Left lung (tissue), 10 donors: ENCODE data around the gene NOC4L. TPM values are rescaled to one million over a fixed set of nuclear protein-coding genes. Genes with fewer than 3 reads are reported as not detected.
"Not testable (repeated sequence)": the region's sequence is repeated elsewhere in the genome, so short reads cannot be mapped to it uniquely, and the experiment has no call there.

ENCODE experiments used
- ATAC-seq: fragments of 200-7000 bp; cut with Tn5 transposase; one replicate; pipeline ENCODE4 v1.9.1; 2020; ENCODE audit warnings: moderate library complexity
- DNase-seq, 4 donors: peaks; one replicate each; pipeline ENCODE4 v3.0.0-alpha.2; 2013 to 2020
- H3K27ac ChIP-seq, 2 donors: fragments of 200-600 bp; sonication (generic) in 1 of 2; one replicate each; pipeline versions ENCODE4 v1.5.0 to v1.8.0; 2020 to 2021
- H3K27me3 ChIP-seq, 2 donors: fragments of 200-600 bp; sonication (generic) in 1 of 2; one replicate each; pipeline versions ENCODE4 v1.5.0 to v1.8.0; 2020 to 2021
- H3K36me3 ChIP-seq, 2 donors: fragments of 200-600 bp; sonication (generic) in 1 of 2; one replicate each; pipeline versions ENCODE4 v1.5.0 to v1.8.0; 2020 to 2021
- H3K4me1 ChIP-seq, 2 donors: fragments of 200-600 bp; one replicate each; pipeline ENCODE4 v1.8.0; 2021
- H3K4me3 ChIP-seq, 2 donors: fragments of 200-600 bp; sonication (generic) in 1 of 2; one replicate each; pipeline versions ENCODE4 v1.5.0 to v1.8.0; 2020 to 2021; ENCODE audit warnings: mild to moderate bottlenecking in 1 of 2
- H3K9me3 ChIP-seq, 2 donors: fragments of 200-600 bp; sonication (generic) in 1 of 2; one replicate each; pipeline versions ENCODE4 v1.5.0 to v1.8.0; 2020 to 2021
- CTCF ChIP-seq, 2 donors: fragments of 200-600 bp; sonication (generic) in 1 of 2; IDR thresholded peaks; one replicate each; pipeline versions ENCODE4 v1.5.0 to v1.8.0; 2021; ENCODE audit warnings: antibody characterized with exemption in 2 of 2
- intact Hi-C, 2 donors: fragments of 100-400 bp; cut with DNase I; formaldehyde crosslinking; loops; one replicate each; pipeline versions ENCODE4 v1.11.2 to v1.14.2; 2022
- polyA plus RNA-seq, 6 donors: library from polyadenylated mRNA; unstranded; fragments of 120-200 nt; gene quantifications; one replicate each; pipeline ENCODE4 v1.2.1, GENCODE V29; 2013; ENCODE audit not compliant: insufficient read length in 6 of 6
- total RNA-seq, 2 donors: library from RNA; stranded (reverse); fragmentation: NEBNext Ultra II Directional; extraction: Animal tissue kit (Norgen Biotek cat#: 25700); gene quantifications; one replicate each; pipeline ENCODE4 v1.2.1, GENCODE V29; 2021
- donor health status: DM: no; HTN: yes; CAD: no.
- donor health status: DM: no; HTN: no; CAD: no.

Gene NOC4L
- total and polyA plus RNA-seq, 8 donors: 10.6 to 19.6 (median 12.5) TPM

- Histone ChIP-seq H3K36me3 (peaks cover 0 to 28% of the 10 kb centered on the region in 2 donors), H3K4me1 (no peaks in the 10 kb centered on the region), H3K27me3 (no peaks in the 10 kb centered on the region), H3K27ac (no peak overlapping the region), H3K9me3 (no peaks in the 10 kb centered on the region), H3K4me3 (no peak overlapping the region)
- no peak for ATAC-seq
- DNase-seq: no peak
- TF ChIP-seq CTCF (IDR thresholded peaks at IDR 0.05): no peak
- intact Hi-C loops: no loop called here
Measured at GRCh38 chr12:132100306-132101065, 43.8 kb upstream of the NOC4L start.

DNA sequence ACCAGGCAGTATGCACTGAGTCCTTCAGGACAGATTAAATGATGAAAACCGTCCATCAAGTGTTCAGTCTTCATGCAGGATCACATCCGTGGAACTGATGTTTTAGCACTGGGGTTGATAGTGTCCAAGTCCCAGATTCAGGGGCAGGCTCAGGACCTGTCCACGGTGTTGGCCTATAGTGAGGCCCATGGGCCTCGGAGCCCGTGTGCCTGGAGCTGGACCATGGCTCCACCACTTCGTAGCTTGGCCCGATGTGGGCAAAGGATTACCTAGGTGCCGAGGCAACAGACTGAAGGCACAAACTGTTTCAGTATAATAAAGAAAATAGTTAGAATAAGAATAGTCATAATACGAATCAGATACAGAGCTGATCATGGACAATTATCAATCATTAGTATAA, 42.0 kb upstream of the NOC4L start:
- Histone ChIP-seq H3K4me1 (no peaks in the 10 kb centered on the region), H3K36me3 (peaks cover 0 to 37% of the 10 kb centered on the region in 2 donors), H3K27ac (no peak overlapping the region), H3K9me3 (no peaks in the 10 kb centered on the region), H3K27me3 (no peaks in the 10 kb centered on the region), H3K4me3 (no peak overlapping the region)
- ATAC-seq (no peak), DNase-seq (no peak)
- TF ChIP-seq CTCF (IDR thresholded peaks at IDR 0.05): no peak
- intact Hi-C loops: no loop called here

GRCh38 chr12:132103072-132103471, 41.2 kb upstream of the NOC4L start:
- peaks cover 0 to 37% of the 10 kb centered on the region in 2 donors for H3K36me3 ChIP-seq
- H3K27ac ChIP-seq, DNase-seq, ATAC-seq, H3K27me3 ChIP-seq, H3K9me3 ChIP-seq, intact Hi-C loops, H3K4me3 ChIP-seq, H3K4me1 ChIP-seq: not testable (repeated sequence)

GRCh38 chr12:132103542-132104308, 40.5 kb upstream of the NOC4L start:
- no peak for ATAC-seq
- Histone ChIP-seq H3K27ac (no peak overlapping the region), H3K4me3 (no peak overlapping the region), H3K9me3 (no peaks in the 10 kb centered on the region), H3K4me1 (no peaks in the 10 kb centered on the region), H3K36me3 (peaks cover 0 to 44% of the 10 kb centered on the region in 2 donors), H3K27me3 (no peaks in the 10 kb centered on the region)
- TF ChIP-seq CTCF (IDR thresholded peaks at IDR 0.05): no peak
- DNase-seq: no peak
- intact Hi-C loops: no loop called here

DNA sequence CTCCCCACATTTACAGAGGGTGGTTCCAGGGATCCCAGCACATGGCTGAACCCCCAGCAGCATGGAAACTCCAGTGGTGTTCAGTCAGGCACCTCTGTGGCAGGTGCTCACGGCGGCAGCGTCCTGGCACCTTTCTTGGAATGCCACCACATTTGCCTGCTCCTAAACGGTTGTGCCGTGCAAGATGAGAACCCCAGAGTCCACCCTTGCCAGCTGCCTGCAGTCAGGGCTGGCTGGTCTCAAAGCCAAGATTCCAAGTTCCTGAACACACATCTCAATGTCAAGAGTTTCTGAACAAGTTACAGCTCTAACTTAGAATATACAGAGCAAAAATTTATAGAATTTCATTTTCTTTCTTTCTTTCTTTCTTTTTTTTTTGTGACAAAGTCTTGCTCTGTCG, 38.8 kb upstream of the NOC4L start:
- Histone ChIP-seq H3K27me3 (no peaks in the 10 kb centered on the region), H3K4me3 (no peak overlapping the region), H3K27ac (no peak overlapping the region), H3K4me1 (no peaks in the 10 kb centered on the region), H3K9me3 (no peaks in the 10 kb centered on the region), H3K36me3 (peaks cover 0 to 49% of the 10 kb centered on the region in 2 donors)
- TF ChIP-seq CTCF (IDR thresholded peaks at IDR 0.05): no peak
- ATAC-seq: no peak
- DNase-seq: no peak
- intact Hi-C loops: no loop called here
